Measurements from ENCODE around the gene DDOST. TPM values are rescaled to one million over a fixed set of nuclear protein-coding genes. Genes with fewer than 3 reads are reported as not detected.

DDOST gene
- polyA plus RNA-seq (2013): 153 TPM

DNA sequence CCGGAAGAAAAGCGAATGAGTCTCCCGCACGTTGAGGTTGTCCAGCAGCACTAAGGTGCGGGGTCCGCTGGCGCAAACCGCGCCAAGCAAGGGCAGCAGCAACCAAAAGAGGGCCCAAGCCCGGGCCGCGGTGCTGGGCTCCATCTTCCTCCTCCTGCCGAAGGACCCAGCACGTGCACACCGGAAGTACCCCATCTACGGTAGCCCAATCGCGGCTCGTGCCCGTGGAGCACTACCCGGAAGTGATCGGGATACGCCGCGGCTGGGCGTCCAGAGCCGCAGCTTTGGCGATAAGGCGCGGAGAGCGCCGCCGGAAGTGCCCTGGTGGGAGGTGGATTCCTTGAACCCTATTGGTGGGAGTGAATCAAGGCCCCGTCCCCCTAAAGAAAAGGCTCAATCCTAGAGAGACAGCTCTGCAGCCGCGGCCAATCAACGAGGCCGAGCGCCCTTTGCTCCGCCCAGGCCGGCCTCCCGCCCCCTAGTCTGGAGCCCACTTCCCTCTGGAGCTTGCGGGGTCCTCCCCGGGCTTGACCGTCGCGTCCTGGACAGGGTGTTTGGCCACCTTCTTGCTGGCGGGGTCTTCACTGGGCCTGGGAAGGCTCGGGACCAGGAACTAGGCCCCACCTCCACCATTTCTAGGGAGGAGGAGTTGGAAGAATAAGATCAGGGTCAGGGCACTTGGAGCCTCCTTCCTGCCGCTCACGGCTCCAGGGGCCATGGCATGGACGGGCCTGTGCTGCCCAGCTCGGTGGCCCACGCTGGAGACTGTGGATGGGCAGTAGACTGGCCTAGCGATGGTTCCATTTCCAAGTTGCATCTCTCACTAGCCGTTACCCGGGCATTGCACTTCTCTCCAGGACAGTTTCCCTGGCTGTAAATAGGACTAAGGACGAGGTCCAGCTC lies at the start of gene DDOST:
Gene DDOST (minus strand): TSS at position 163 of the 903 bp plus-strand sequence. CDS start 19 bp downstream, at position 144.
- CTCF ChIA-PET: interaction anchor here (0.6 to 1.6 kb wide), 4 partner anchors 14 to 376 kb away, joined by 3 to 6 read pairs (median 4); no protein-coding TSS in a partner anchor
- H3K27me3 ChIP-seq (replicated peaks in 2 of 5; ENCODE audit: control insufficient read depth in 4 of 5, insufficient read depth in 5 of 5, low read length in 4 of 5): no peaks in the 10 kb centered on the region
- peaks cover 0 to 30% (median 21%) of the 10 kb centered on the region in 4 experiments for H3K36me3 ChIP-seq (ENCODE audit: control insufficient read depth in 4 of 4, insufficient read depth in 4 of 4, low read length in 3 of 4)
- POLR2A ChIA-PET: interaction anchor here (0.7 kb wide), 1 partner anchor 15 kb away, joined by 3 read pairs; no protein-coding TSS in a partner anchor
- peak within 1 kb of the TSS; percentile 75 to 96 (median 88) for H3K4me3 ChIP-seq (ENCODE audit: control insufficient read depth in 1 of 7, extremely low read depth in 1 of 7, insufficient read depth in 4 of 7, low read depth in 2 of 7, low read length in 6 of 7)
- WGBS (ENCODE audit: insufficient coverage): 2% methylated on average over 31 of the region's 58 CpGs
- no peaks in the 10 kb centered on the region for H3K9me3 ChIP-seq (ENCODE audit: control extremely low read depth in 1 of 5, control insufficient read depth in 4 of 5, insufficient read depth in 2 of 5, low read depth in 1 of 5, low read length in 4 of 5)
- peak within 1 kb of the TSS; percentile 86 to 92 for H3K27ac ChIP-seq (ENCODE audit: insufficient read depth in 1 of 2, low read depth in 1 of 2, low read length in 2 of 2, poor library complexity in 1 of 2, severe bottlenecking in 2 of 2)
- DNase-seq: peak; percentile 96 to 98 (median 97)
- peaks cover 10 to 30% (median 27%) of the 10 kb centered on the region in 4 experiments for H3K4me1 ChIP-seq (ENCODE audit: control extremely low read depth in 1 of 4, control insufficient read depth in 4 of 4, insufficient read depth in 4 of 4, low read length in 3 of 4)

DNA sequence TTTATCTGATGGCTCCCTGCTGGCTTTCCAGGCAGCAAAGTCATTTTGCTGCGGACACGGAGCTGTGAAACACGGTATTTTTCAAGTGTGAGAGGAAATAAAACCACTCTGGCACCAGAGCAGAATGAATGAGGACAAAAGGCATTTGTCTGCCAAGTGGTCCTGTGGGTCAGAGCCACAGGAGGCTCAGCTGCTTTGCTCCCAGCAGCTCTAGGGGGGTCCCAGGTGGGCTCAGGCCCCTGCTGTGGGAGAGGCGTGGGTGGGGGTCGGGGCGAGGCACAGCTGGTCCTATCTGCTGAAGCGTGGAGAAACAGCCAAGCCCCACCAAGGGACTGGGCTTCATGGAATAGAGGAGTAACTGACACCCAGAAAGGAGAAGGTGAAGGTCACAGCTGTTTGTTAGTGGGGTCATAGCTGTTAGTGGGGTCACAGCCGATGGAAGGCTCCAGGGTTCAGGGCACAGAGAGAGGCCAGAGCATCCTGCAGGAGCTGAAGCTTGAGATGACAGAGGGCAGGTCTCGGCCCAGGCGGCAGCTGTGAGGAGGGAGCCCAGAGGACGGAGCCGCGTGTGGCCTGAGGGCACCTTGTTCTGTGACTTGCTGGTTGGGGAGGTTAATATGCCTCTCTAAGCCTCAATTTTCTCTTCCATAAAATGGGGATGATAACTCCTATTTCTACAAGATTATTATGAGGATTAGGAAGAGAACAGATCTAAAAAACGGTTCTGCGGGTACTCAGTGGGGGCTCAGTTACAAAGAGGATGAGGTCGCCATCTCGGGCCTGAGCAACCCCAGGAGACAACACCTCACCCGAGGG lies 49.5 kb upstream of the DDOST start:
- Histone ChIP-seq H3K36me3 (ENCODE audit: control insufficient read depth in 4 of 4, insufficient read depth in 4 of 4, low read length in 3 of 4) (no peaks in the 10 kb centered on the region), H3K4me3 (ENCODE audit: control insufficient read depth in 1 of 7, extremely low read depth in 1 of 7, insufficient read depth in 4 of 7, low read depth in 2 of 7, low read length in 6 of 7) (no peak overlapping the region), H3K4me1 (ENCODE audit: control extremely low read depth in 1 of 4, control insufficient read depth in 4 of 4, insufficient read depth in 4 of 4, low read length in 3 of 4) (no peaks in the 10 kb centered on the region), H3K27ac (ENCODE audit: insufficient read depth in 1 of 2, low read depth in 1 of 2, low read length in 2 of 2, poor library complexity in 1 of 2, severe bottlenecking in 2 of 2) (no peak overlapping the region), H3K9me3 (ENCODE audit: control extremely low read depth in 1 of 5, control insufficient read depth in 4 of 5, insufficient read depth in 2 of 5, low read depth in 1 of 5, low read length in 4 of 5) (no peaks in the 10 kb centered on the region), H3K27me3 (replicated peaks in 2 of 5; ENCODE audit: control insufficient read depth in 4 of 5, insufficient read depth in 5 of 5, low read length in 4 of 5) (peaks cover 0 to 10% (median 3%) of the 10 kb centered on the region in 5 experiments)
- CTCF ChIA-PET: interaction anchor here (1.1 kb wide), 1 partner anchor 14 kb away, joined by 3 read pairs; no protein-coding TSS in a partner anchor
- WGBS (ENCODE audit: insufficient coverage): 82% methylated on average over 11 of the region's 18 CpGs
- POLR2A ChIA-PET: no interaction called here
- DNase-seq: no peak

DNA sequence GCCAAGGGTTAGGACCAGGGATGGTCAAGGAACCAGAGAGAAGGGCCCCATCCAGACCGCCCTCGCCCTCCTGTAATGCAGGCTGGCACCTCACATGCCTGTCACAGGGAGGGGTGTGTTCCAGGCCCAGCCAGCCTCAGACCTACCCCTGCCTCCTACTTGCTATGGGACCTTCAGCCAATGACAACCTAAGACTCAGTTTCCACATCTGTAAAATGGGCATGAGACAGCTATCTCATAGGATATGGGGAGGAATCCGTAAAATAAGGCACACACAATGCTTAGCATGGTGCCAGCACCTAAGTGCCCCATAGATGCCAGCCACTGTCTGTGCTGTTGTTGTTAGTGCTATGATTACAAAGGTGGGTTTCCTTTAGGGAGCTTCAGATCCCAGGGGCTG lies 48.7 kb upstream of the DDOST start:
- CTCF ChIA-PET: interaction anchor here (1.1 kb wide), 1 partner anchor 13 kb away, joined by 3 read pairs; no protein-coding TSS in a partner anchor
- peaks cover 0 to 2% (median under 1%) of the 10 kb centered on the region in 5 experiments for H3K27me3 ChIP-seq (replicated peaks in 2 of 5; ENCODE audit: control insufficient read depth in 4 of 5, insufficient read depth in 5 of 5, low read length in 4 of 5)
- H3K27ac ChIP-seq (ENCODE audit: insufficient read depth in 1 of 2, low read depth in 1 of 2, low read length in 2 of 2, poor library complexity in 1 of 2, severe bottlenecking in 2 of 2): no peak overlapping the region
- DNase-seq: no peak
- no peaks in the 10 kb centered on the region for H3K4me1 ChIP-seq (ENCODE audit: control extremely low read depth in 1 of 4, control insufficient read depth in 4 of 4, insufficient read depth in 4 of 4, low read length in 3 of 4)
- no peaks in the 10 kb centered on the region for H3K36me3 ChIP-seq (ENCODE audit: control insufficient read depth in 4 of 4, insufficient read depth in 4 of 4, low read length in 3 of 4)
- POLR2A ChIA-PET: no interaction called here
- H3K4me3 ChIP-seq (ENCODE audit: control insufficient read depth in 1 of 7, extremely low read depth in 1 of 7, insufficient read depth in 4 of 7, low read depth in 2 of 7, low read length in 6 of 7): no peak overlapping the region
- H3K9me3 ChIP-seq (ENCODE audit: control extremely low read depth in 1 of 5, control insufficient read depth in 4 of 5, insufficient read depth in 2 of 5, low read depth in 1 of 5, low read length in 4 of 5): no peaks in the 10 kb centered on the region
- 90% methylated on average over 2 of the region's 3 CpGs for WGBS (ENCODE audit: insufficient coverage)

DNA sequence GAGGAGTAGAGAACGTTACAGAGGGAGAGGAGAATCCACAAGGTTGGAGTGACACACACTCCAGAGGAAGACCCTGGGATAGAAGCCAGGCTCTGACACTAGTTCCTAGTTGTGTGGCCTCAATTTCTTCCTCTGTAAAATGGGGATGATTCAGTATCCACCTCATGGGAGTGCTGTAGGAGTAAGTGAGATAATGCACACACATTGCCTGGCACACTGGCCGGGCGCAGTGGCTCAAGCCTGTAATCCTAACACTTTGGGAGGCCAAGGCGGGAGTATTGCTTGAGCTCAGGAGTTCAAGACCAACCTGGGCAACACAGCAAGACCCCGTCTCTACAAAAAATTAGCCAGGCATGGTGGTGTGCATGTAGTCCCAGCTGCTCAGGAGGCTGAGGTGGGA lies 47.7 kb upstream of the DDOST start:
- POLR2A ChIA-PET: no interaction called here
- no peak overlapping the region for H3K4me3 ChIP-seq (ENCODE audit: control insufficient read depth in 1 of 7, extremely low read depth in 1 of 7, insufficient read depth in 4 of 7, low read depth in 2 of 7, low read length in 6 of 7)
- no peaks in the 10 kb centered on the region for H3K36me3 ChIP-seq (ENCODE audit: control insufficient read depth in 4 of 4, insufficient read depth in 4 of 4, low read length in 3 of 4)
- CTCF ChIA-PET: interaction anchor here (0.8 to 1.1 kb wide), 3 partner anchors 12 to 79 kb away, joined by 3 to 5 read pairs (median 4); partner anchors contain the start of gene HP1BP3
- H3K27me3 ChIP-seq (replicated peaks in 2 of 5; ENCODE audit: control insufficient read depth in 4 of 5, insufficient read depth in 5 of 5, low read length in 4 of 5): no peaks in the 10 kb centered on the region
- H3K4me1 ChIP-seq (ENCODE audit: control extremely low read depth in 1 of 4, control insufficient read depth in 4 of 4, insufficient read depth in 4 of 4, low read length in 3 of 4): no peaks in the 10 kb centered on the region
- H3K27ac ChIP-seq (ENCODE audit: insufficient read depth in 1 of 2, low read depth in 1 of 2, low read length in 2 of 2, poor library complexity in 1 of 2, severe bottlenecking in 2 of 2): no peak overlapping the region
- no peaks in the 10 kb centered on the region for H3K9me3 ChIP-seq (ENCODE audit: control extremely low read depth in 1 of 5, control insufficient read depth in 4 of 5, insufficient read depth in 2 of 5, low read depth in 1 of 5, low read length in 4 of 5)
- WGBS (ENCODE audit: insufficient coverage): 100% methylated on average over 4 of the region's 5 CpGs
- DNase-seq: no peak

DNA sequence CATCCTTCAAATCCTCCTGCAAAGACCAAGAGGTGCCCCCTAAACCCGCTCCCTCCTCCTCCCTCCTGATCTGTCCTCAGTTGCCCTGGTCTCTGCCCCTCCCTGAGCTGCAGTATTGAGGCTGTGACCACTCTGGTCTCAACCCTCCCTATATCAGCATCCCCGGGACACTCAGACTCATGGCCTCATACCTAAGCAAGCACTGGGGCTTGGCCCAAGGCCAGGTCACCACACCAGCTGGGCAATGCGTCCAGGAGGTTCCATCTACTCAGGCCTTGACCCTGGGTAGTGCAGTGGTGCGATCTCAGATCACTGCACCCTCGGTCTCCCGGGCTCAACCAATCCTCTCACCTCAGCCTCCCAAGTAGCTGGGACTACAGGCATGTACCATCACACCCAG lies 46.9 kb upstream of the DDOST start:
- H3K4me3 ChIP-seq (ENCODE audit: control insufficient read depth in 1 of 7, extremely low read depth in 1 of 7, insufficient read depth in 4 of 7, low read depth in 2 of 7, low read length in 6 of 7): no peak overlapping the region
- H3K9me3 ChIP-seq (ENCODE audit: control extremely low read depth in 1 of 5, control insufficient read depth in 4 of 5, insufficient read depth in 2 of 5, low read depth in 1 of 5, low read length in 4 of 5): no peaks in the 10 kb centered on the region
- no peak overlapping the region for H3K27ac ChIP-seq (ENCODE audit: insufficient read depth in 1 of 2, low read depth in 1 of 2, low read length in 2 of 2, poor library complexity in 1 of 2, severe bottlenecking in 2 of 2)
- POLR2A ChIA-PET: no interaction called here
- no peaks in the 10 kb centered on the region for H3K36me3 ChIP-seq (ENCODE audit: control insufficient read depth in 4 of 4, insufficient read depth in 4 of 4, low read length in 3 of 4)
- CTCF ChIA-PET: interaction anchor here (0.8 to 1.4 kb wide), 5 partner anchors 11 to 80 kb away, joined by 3 to 5 read pairs (median 4); partner anchors contain the start of gene HP1BP3
- no peaks in the 10 kb centered on the region for H3K4me1 ChIP-seq (ENCODE audit: control extremely low read depth in 1 of 4, control insufficient read depth in 4 of 4, insufficient read depth in 4 of 4, low read length in 3 of 4)
- DNase-seq: no peak
- no peaks in the 10 kb centered on the region for H3K27me3 ChIP-seq (replicated peaks in 2 of 5; ENCODE audit: control insufficient read depth in 4 of 5, insufficient read depth in 5 of 5, low read length in 4 of 5)
- WGBS (ENCODE audit: insufficient coverage): 94% methylated on average over 5 of the region's 6 CpGs

DNA sequence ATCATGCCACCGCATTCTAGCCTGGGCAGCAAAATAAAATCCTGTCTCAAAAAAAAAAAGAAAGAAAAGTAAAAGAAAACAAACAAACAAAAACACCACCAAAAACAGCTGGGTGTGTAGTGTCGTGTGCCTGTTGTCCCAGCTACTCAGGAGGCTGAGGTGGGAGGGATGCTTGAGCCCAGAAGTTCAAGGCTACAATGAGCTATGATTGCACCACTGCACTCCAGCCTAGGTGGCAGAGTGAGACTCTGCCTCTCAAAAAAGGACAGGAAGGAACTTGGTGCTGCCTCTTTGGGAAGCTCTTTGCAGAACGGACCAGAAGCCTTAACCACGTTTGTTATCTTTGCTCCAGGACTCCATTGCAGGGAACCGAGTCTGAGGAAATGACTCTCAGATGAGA lies 45.7 kb upstream of the DDOST start:
- no peaks in the 10 kb centered on the region for H3K9me3 ChIP-seq (ENCODE audit: control extremely low read depth in 1 of 5, control insufficient read depth in 4 of 5, insufficient read depth in 2 of 5, low read depth in 1 of 5, low read length in 4 of 5)
- WGBS (ENCODE audit: insufficient coverage): 2% methylated on average over 3 of the region's 5 CpGs
- CTCF ChIA-PET: interaction anchor here (0.7 to 1.4 kb wide), 4 partner anchors 14 to 477 kb away, joined by 3 to 5 read pairs (median 3); no protein-coding TSS in a partner anchor
- no peaks in the 10 kb centered on the region for H3K36me3 ChIP-seq (ENCODE audit: control insufficient read depth in 4 of 4, insufficient read depth in 4 of 4, low read length in 3 of 4)
- H3K4me3 ChIP-seq (ENCODE audit: control insufficient read depth in 1 of 7, extremely low read depth in 1 of 7, insufficient read depth in 4 of 7, low read depth in 2 of 7, low read length in 6 of 7): no peak overlapping the region
- H3K27me3 ChIP-seq (replicated peaks in 2 of 5; ENCODE audit: control insufficient read depth in 4 of 5, insufficient read depth in 5 of 5, low read length in 4 of 5): no peaks in the 10 kb centered on the region
- DNase-seq: no peak
- H3K4me1 ChIP-seq (ENCODE audit: control extremely low read depth in 1 of 4, control insufficient read depth in 4 of 4, insufficient read depth in 4 of 4, low read length in 3 of 4): no peaks in the 10 kb centered on the region
- H3K27ac ChIP-seq (ENCODE audit: insufficient read depth in 1 of 2, low read depth in 1 of 2, low read length in 2 of 2, poor library complexity in 1 of 2, severe bottlenecking in 2 of 2): no peak overlapping the region
- POLR2A ChIA-PET: no interaction called here

Data from common myeloid progenitor, CD34-positive (primary cell).